H1 (cell line): Measurements from ENCODE around the gene TASP1. TPM values are rescaled to one million over a fixed set of nuclear protein-coding genes. Genes with fewer than 3 reads are reported as not detected.

ENCODE experiments used
- CTCF ChIA-PET: fragments of 300-600 bp; sonication (Branson Sonifier 250); formaldehyde crosslinking; loops from one replicate; lab custom pipeline; 2021; ENCODE audit not compliant: partially characterized antibody; lab: Charles Lee
- POLR2A ChIA-PET: fragments of 300-600 bp; sonication (Branson Sonifier 250); formaldehyde crosslinking; loops from one replicate; lab custom pipeline; 2021; ENCODE audit warnings: inconsistent platforms; ENCODE audit not compliant: partially characterized antibody; lab: Charles Lee
- DNase-seq, 2 experiments: peaks; one replicate each; pipeline versions ENCODE4 v3.0.0 to v3.0.0-alpha.2; 2010 to 2022; ENCODE audit warnings: low spot score in 2 of 2, low read depth in 1 of 2, mixed read lengths in 1 of 2
- FAIRE-seq: peaks from 2 replicates; lab custom pipeline; 2011; peaks lifted over from hg19 to GRCh38; lab: Jason Lieb, UNC
- H2AFZ ChIP-seq: 2 replicates; pipeline ENCODE4 v1.8.1; 2012; ENCODE audit warnings: low read length, inconsistent platforms
- H2AK5ac ChIP-seq: 2 replicates; pipeline ENCODE4 v1.6.1; 2013; ENCODE audit warnings: low read depth, low read length
- H2BK120ac ChIP-seq: replicated peaks from 2 replicates; pipeline ENCODE3; 2013; ENCODE audit warnings: low read depth, low read length, inconsistent platforms
- H2BK12ac ChIP-seq: 2 replicates; pipeline ENCODE4 v1.6.1; 2013; ENCODE audit warnings: low read depth, low read length
- H2BK15ac ChIP-seq: 2 replicates; pipeline ENCODE4 v1.6.1; 2013; ENCODE audit warnings: low read length
- H2BK20ac ChIP-seq: 2 replicates; pipeline ENCODE4 v1.6.1; 2013; ENCODE audit warnings: low read length
- H2BK5ac ChIP-seq: 2 replicates; pipeline ENCODE4 v1.6.1; 2013; ENCODE audit warnings: low read depth, low read length
- H3K14ac ChIP-seq: 2 replicates; pipeline ENCODE4 v1.6.1; 2013; ENCODE audit warnings: inconsistent platforms; ENCODE audit not compliant: insufficient read length
- H3K18ac ChIP-seq: 2 replicates; pipeline ENCODE4 v1.6.1; 2013; ENCODE audit warnings: low read length; ENCODE audit errors: extremely low read depth
- H3K23ac ChIP-seq: 2 replicates; pipeline ENCODE4 v1.6.1; 2013; ENCODE audit warnings: inconsistent platforms; ENCODE audit not compliant: insufficient read length
- H3K23me2 ChIP-seq: 2 replicates; pipeline ENCODE4 v1.6.1; 2013; ENCODE audit warnings: low read depth, low read length
- H3K27ac ChIP-seq: 2 replicates; pipeline ENCODE4 v1.6.1; 2011; ENCODE audit warnings: low read depth, low read length, inconsistent platforms
- H3K27me3 ChIP-seq, 4 experiments: replicated peaks in 1 of 4; 1 replicate in 1 of 4; 2 replicates in 3 of 4; pipeline versions ENCODE4 v1.6.1 to v1.8.1; 2011 to 2013; ENCODE audit warnings: low read length in 3 of 4, mild to moderate bottlenecking in 3 of 4, inconsistent platforms in 2 of 4, mixed read lengths in 2 of 4, moderate library complexity in 1 of 4; ENCODE audit not compliant: control insufficient read depth in 3 of 4, insufficient read depth in 3 of 4; ENCODE audit errors: extremely low read depth in 1 of 4
- H3K36me3 ChIP-seq, 4 experiments: 2 replicates each; pipeline versions ENCODE4 v1.6.1 to v1.8.1; 2011 to 2013; ENCODE audit warnings: mild to moderate bottlenecking in 4 of 4, low read length in 3 of 4, moderate library complexity in 2 of 4, control low read depth in 1 of 4, inconsistent platforms in 1 of 4; ENCODE audit not compliant: insufficient read depth in 4 of 4, control insufficient read depth in 2 of 4
- H3K4ac ChIP-seq: replicated peaks from 2 replicates; pipeline ENCODE3; 2013; ENCODE audit warnings: low read length, low read depth, mixed read lengths, inconsistent platforms; ENCODE audit not compliant: insufficient read length
- H3K4me1 ChIP-seq, 4 experiments: replicated peaks in 1 of 4; 1 replicate in 1 of 4; 2 replicates in 3 of 4; pipeline versions ENCODE4 v1.6.1 to v1.8.1; 2011 to 2013; ENCODE audit warnings: low read length in 3 of 4, inconsistent platforms in 2 of 4, mixed read lengths in 1 of 4; ENCODE audit not compliant: insufficient read depth in 4 of 4, control insufficient read depth in 3 of 4
- H3K4me2 ChIP-seq, 2 experiments: 2 replicates each; pipeline versions ENCODE4 v1.6.1 to v1.8.1; 2011 to 2013; ENCODE audit warnings: low read depth in 2 of 2, low read length in 2 of 2, control low read depth in 1 of 2, inconsistent platforms in 1 of 2, mild to moderate bottlenecking in 1 of 2; ENCODE audit not compliant: insufficient read depth in 1 of 2
- H3K4me3 ChIP-seq, 4 experiments: fragments of 200-600, 300-600 bp in 1 of 4; sonication (generic), shearing (Covaris generic), sonication (Bioruptor Twin) in 1 of 4; 2 replicates each; pipeline versions ENCODE4 v1.5.1 to v1.8.1; 2011 to 2016; ENCODE audit warnings: low read length in 4 of 4, low read depth in 3 of 4, control low read depth in 2 of 4, inconsistent platforms in 2 of 4, mild to moderate bottlenecking in 2 of 4, mixed read lengths in 1 of 4, moderate library complexity in 1 of 4; ENCODE audit not compliant: insufficient read depth in 2 of 4; ENCODE audit errors: extremely low read depth in 1 of 4
- H3K56ac ChIP-seq: replicated peaks from 2 replicates; pipeline ENCODE3; 2013; ENCODE audit warnings: low read depth, mild to moderate bottlenecking, mixed read lengths, low read length, inconsistent platforms; ENCODE audit not compliant: insufficient read length
- H3K79me1 ChIP-seq: 2 replicates; pipeline ENCODE4 v1.6.1; 2013; ENCODE audit warnings: low read depth, low read length, control low read depth
- H3K79me2 ChIP-seq, 2 experiments: 2 replicates each; pipeline versions ENCODE4 v1.6.1 to v1.8.1; 2012 to 2013; ENCODE audit warnings: low read length in 2 of 2, mild to moderate bottlenecking in 2 of 2, inconsistent platforms in 1 of 2; ENCODE audit not compliant: insufficient read depth in 2 of 2, control insufficient read depth in 1 of 2
- H3K9ac ChIP-seq, 4 experiments: replicated peaks in 1 of 4; 1 replicate in 1 of 4; 2 replicates in 3 of 4; pipeline versions ENCODE4 v1.6.1 to v1.8.1; 2011 to 2013; ENCODE audit warnings: low read depth in 3 of 4, low read length in 3 of 4, control low read depth in 2 of 4, mild to moderate bottlenecking in 2 of 4, moderate library complexity in 2 of 4, inconsistent platforms in 1 of 4; ENCODE audit errors: extremely low read depth in 1 of 4
- H3K9me3 ChIP-seq, 2 experiments: 2 replicates each; pipeline versions ENCODE4 v1.6.1 to v1.8.1; 2012 to 2013; ENCODE audit warnings: mild to moderate bottlenecking in 2 of 2, moderate library complexity in 2 of 2, control low read depth in 1 of 2, inconsistent platforms in 1 of 2, low read depth in 1 of 2, low read length in 1 of 2, mixed read lengths in 1 of 2; ENCODE audit not compliant: insufficient read depth in 2 of 2
- H4K20me1 ChIP-seq, 2 experiments: replicated peaks in 1 of 2; 2 replicates each; pipeline versions ENCODE3 to v1.8.1; 2011 to 2013; ENCODE audit warnings: inconsistent platforms in 2 of 2, low read length in 2 of 2, mild to moderate bottlenecking in 1 of 2; ENCODE audit not compliant: insufficient read depth in 2 of 2, control insufficient read depth in 1 of 2
- H4K5ac ChIP-seq: 2 replicates; pipeline ENCODE4 v1.6.1; 2013; ENCODE audit warnings: low read length, low read depth, mixed read lengths, inconsistent platforms; ENCODE audit not compliant: insufficient read length
- H4K8ac ChIP-seq: 2 replicates; pipeline ENCODE4 v1.8.0; 2013; ENCODE audit warnings: mild to moderate bottlenecking, moderate library complexity, low read length, inconsistent platforms; ENCODE audit not compliant: insufficient read depth; ENCODE audit errors: extremely low read depth
- H4K91ac ChIP-seq: replicated peaks from 2 replicates; pipeline ENCODE3; 2013; ENCODE audit warnings: low read length, mixed read lengths, inconsistent platforms; ENCODE audit not compliant: insufficient read length
- CHD2 ChIP-seq: IDR thresholded peaks from 2 replicates; pipeline ENCODE4 v1.6.1; 2012; ENCODE audit warnings: low read length, improper control_type of control experiment
- CTBP2 ChIP-seq: IDR thresholded peaks from 2 replicates; pipeline ENCODE4 v1.7.0; 2011; ENCODE audit warnings: borderline replicate concordance, mild to moderate bottlenecking, moderate library complexity, mixed read lengths, low read length; ENCODE audit not compliant: insufficient read depth, insufficient read length
- KDM5A ChIP-seq: fragments of 200-600 bp; IDR thresholded peaks from 2 replicates; pipeline ENCODE4 v1.7.1; 2012; ENCODE audit warnings: mild to moderate bottlenecking, low read length, inconsistent platforms, mixed read lengths
- RXRA ChIP-seq: IDR thresholded peaks from 2 replicates; pipeline ENCODE4 v1.6.1; 2011; ENCODE audit warnings: low read depth, mild to moderate bottlenecking, low read length, moderate library complexity; ENCODE audit not compliant: insufficient read depth
- SIX5 ChIP-seq: IDR thresholded peaks from 2 replicates; pipeline ENCODE4 v1.6.1; 2011; ENCODE audit warnings: mild to moderate bottlenecking, low read depth, low read length
- YY1 ChIP-seq: IDR thresholded peaks from 2 replicates; pipeline ENCODE4 v1.6.1; 2011; ENCODE audit warnings: low read depth, mild to moderate bottlenecking, low read length
- WGBS, 2 experiments: shearing (Covaris generic) in 1 of 2; methylation state at CpG; one replicate each; pipeline versions ENCODE4 v1.1.6 to v1.1.7; 2013 to 2015; ENCODE audit warnings: low lambda C conversion rate in 2 of 2, mixed read lengths in 2 of 2, inconsistent platforms in 1 of 2, low coverage in 1 of 2, missing lambda C conversion rate in 1 of 2; ENCODE audit not compliant: insufficient replicate concordance in 2 of 2, insufficient coverage in 1 of 2, insufficient read length in 1 of 2; ENCODE audit errors: extremely low coverage in 1 of 2, missing lambda C conversion rate in 1 of 2; 5-methylcytosine and 5-hydroxymethylcytosine counted together
- polyA plus RNA-seq, 7 experiments: library from polyadenylated mRNA; depleted of rRNA in 3 of 7; stranded (reverse) in 5 of 7; unstranded in 2 of 7; fragments of >200 nt in 5 of 7; fragments of 200-250 nt in 2 of 7; gene quantifications; 1 replicate in 5 of 7; 2 replicates in 1 of 7; 4 replicates in 1 of 7; pipeline versions ENCODE4 v1.2.1 to v1.2.3, GENCODE V29; 2011 to 2013; ENCODE audit warnings: missing spikeins in 2 of 7, mixed read lengths in 2 of 7
- total RNA-seq: library from RNA; stranded (reverse); fragmentation: NEBNext Ultra II Directional; extraction: Animal tissue kit (Norgen Biotek cat#: 25700); gene quantifications from 2 replicates; pipeline ENCODE4 v1.2.1, GENCODE V29; 2021

The TASP1 gene
- total and polyA plus RNA-seq, 2 of the 8 experiments (the other 6 are each of a cell fraction or from before 2014, with no cell fraction given): 4.5 to 10.9 TPM

DNA sequence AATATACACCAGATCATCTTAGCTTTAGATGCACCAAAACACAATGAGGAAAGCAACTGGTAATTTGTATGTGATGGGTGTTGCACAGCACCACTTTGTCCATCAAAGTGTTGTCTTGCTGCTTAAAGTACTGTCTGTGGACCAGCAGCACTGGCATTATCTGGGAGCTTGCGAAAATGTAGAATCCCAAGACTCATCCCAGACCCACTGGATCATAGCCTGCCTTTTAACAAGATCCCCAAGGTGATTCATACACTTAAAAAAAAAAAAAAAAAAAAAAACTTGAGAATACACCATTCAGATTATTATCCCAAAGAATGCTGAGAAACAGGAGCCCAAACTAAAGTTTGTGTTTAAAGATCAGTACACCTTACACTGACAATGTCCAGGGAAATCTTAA lies 123.4 kb downstream of the TASP1 start:
- 95% methylated on average over 1 of the region's 1 CpG; no CpG with 5 or more reads in 1 of the 2 experiments for WGBS, 2 experiments
- Histone ChIP-seq H3K36me3 (no peaks in the 10 kb centered on the region), H3K4me3 (no peak overlapping the region), H4K91ac (no peak overlapping the region), H2BK12ac (no peak overlapping the region), H3K23me2 (no peaks in the 10 kb centered on the region), H2BK20ac (no peak overlapping the region), H3K79me1 (no peaks in the 10 kb centered on the region), H4K5ac (no peak overlapping the region), H3K27ac (no peak overlapping the region), H3K79me2 (no peaks in the 10 kb centered on the region), H3K4ac (no peak overlapping the region), H4K8ac (no peak overlapping the region), H3K9me3 (no peaks in the 10 kb centered on the region), H3K14ac (no peak overlapping the region), H3K18ac (no peak overlapping the region), H3K4me1 (no peaks in the 10 kb centered on the region), H3K4me2 (no peak overlapping the region), H3K23ac (no peak overlapping the region), H2BK15ac (no peak overlapping the region), H3K9ac (no peak overlapping the region), H2AK5ac (no peak overlapping the region), H3K56ac (no peak overlapping the region), H2BK120ac (no peak overlapping the region), H2AFZ (no peak overlapping the region), H3K27me3 (no peaks in the 10 kb centered on the region), H4K20me1 (no peaks in the 10 kb centered on the region), H2BK5ac (no peak overlapping the region)
- FAIRE-seq: no peak
- POLR2A ChIA-PET: no interaction called here
- CTCF ChIA-PET: interaction anchor here (1.0 to 1.4 kb wide), 3 partner anchors 23 to 131 kb away, joined by 3 to 4 read pairs (median 3); no protein-coding TSS in a partner anchor
- no peak for DNase-seq
- TF ChIP-seq RXRA: no peak
- no peak for TF ChIP-seq SIX5
- no peak for TF ChIP-seq YY1
- no peak for TF ChIP-seq CTBP2
- TF ChIP-seq KDM5A: no peak
- TF ChIP-seq CHD2: no peak
